H1 (cell line): ENCODE measurements around the gene PTPRT. TPM values are rescaled to one million over a fixed set of nuclear protein-coding genes. Genes with fewer than 3 reads are reported as not detected.

Experiments used
- CTCF ChIA-PET: fragments of 300-600 bp; sonication (Branson Sonifier 250); formaldehyde crosslinking; loops from one replicate; lab custom pipeline; 2021; ENCODE audit not compliant: partially characterized antibody; lab: Charles Lee
- POLR2A ChIA-PET: fragments of 300-600 bp; sonication (Branson Sonifier 250); formaldehyde crosslinking; loops from one replicate; lab custom pipeline; 2021; ENCODE audit warnings: inconsistent platforms; ENCODE audit not compliant: partially characterized antibody; lab: Charles Lee
- DNase-seq, 2 experiments: peaks; one replicate each; pipeline versions ENCODE4 v3.0.0 to v3.0.0-alpha.2; 2010 to 2022; ENCODE audit warnings: low spot score in 2 of 2, low read depth in 1 of 2, mixed read lengths in 1 of 2
- FAIRE-seq: peaks from 2 replicates; lab custom pipeline; 2011; peaks lifted over from hg19 to GRCh38; lab: Jason Lieb, UNC
- H2AFZ ChIP-seq: 2 replicates; pipeline ENCODE4 v1.8.1; 2012; ENCODE audit warnings: low read length, inconsistent platforms
- H2AK5ac ChIP-seq: 2 replicates; pipeline ENCODE4 v1.6.1; 2013; ENCODE audit warnings: low read depth, low read length
- H2BK120ac ChIP-seq: replicated peaks from 2 replicates; pipeline ENCODE3; 2013; ENCODE audit warnings: low read depth, low read length, inconsistent platforms
- H2BK12ac ChIP-seq: 2 replicates; pipeline ENCODE4 v1.6.1; 2013; ENCODE audit warnings: low read depth, low read length
- H2BK15ac ChIP-seq: 2 replicates; pipeline ENCODE4 v1.6.1; 2013; ENCODE audit warnings: low read length
- H2BK20ac ChIP-seq: 2 replicates; pipeline ENCODE4 v1.6.1; 2013; ENCODE audit warnings: low read length
- H2BK5ac ChIP-seq: 2 replicates; pipeline ENCODE4 v1.6.1; 2013; ENCODE audit warnings: low read depth, low read length
- H3K14ac ChIP-seq: 2 replicates; pipeline ENCODE4 v1.6.1; 2013; ENCODE audit warnings: inconsistent platforms; ENCODE audit not compliant: insufficient read length
- H3K18ac ChIP-seq: 2 replicates; pipeline ENCODE4 v1.6.1; 2013; ENCODE audit warnings: low read length; ENCODE audit errors: extremely low read depth
- H3K23ac ChIP-seq: 2 replicates; pipeline ENCODE4 v1.6.1; 2013; ENCODE audit warnings: inconsistent platforms; ENCODE audit not compliant: insufficient read length
- H3K23me2 ChIP-seq: 2 replicates; pipeline ENCODE4 v1.6.1; 2013; ENCODE audit warnings: low read depth, low read length
- H3K27ac ChIP-seq: 2 replicates; pipeline ENCODE4 v1.6.1; 2011; ENCODE audit warnings: low read depth, low read length, inconsistent platforms
- H3K27me3 ChIP-seq, 4 experiments: replicated peaks in 1 of 4; 1 replicate in 1 of 4; 2 replicates in 3 of 4; pipeline versions ENCODE4 v1.6.1 to v1.8.1; 2011 to 2013; ENCODE audit warnings: low read length in 3 of 4, mild to moderate bottlenecking in 3 of 4, inconsistent platforms in 2 of 4, mixed read lengths in 2 of 4, moderate library complexity in 1 of 4; ENCODE audit not compliant: control insufficient read depth in 3 of 4, insufficient read depth in 3 of 4; ENCODE audit errors: extremely low read depth in 1 of 4
- H3K36me3 ChIP-seq, 4 experiments: 2 replicates each; pipeline versions ENCODE4 v1.6.1 to v1.8.1; 2011 to 2013; ENCODE audit warnings: mild to moderate bottlenecking in 4 of 4, low read length in 3 of 4, moderate library complexity in 2 of 4, control low read depth in 1 of 4, inconsistent platforms in 1 of 4; ENCODE audit not compliant: insufficient read depth in 4 of 4, control insufficient read depth in 2 of 4
- H3K4ac ChIP-seq: replicated peaks from 2 replicates; pipeline ENCODE3; 2013; ENCODE audit warnings: low read length, low read depth, mixed read lengths, inconsistent platforms; ENCODE audit not compliant: insufficient read length
- H3K4me1 ChIP-seq, 4 experiments: replicated peaks in 1 of 4; 1 replicate in 1 of 4; 2 replicates in 3 of 4; pipeline versions ENCODE4 v1.6.1 to v1.8.1; 2011 to 2013; ENCODE audit warnings: low read length in 3 of 4, inconsistent platforms in 2 of 4, mixed read lengths in 1 of 4; ENCODE audit not compliant: insufficient read depth in 4 of 4, control insufficient read depth in 3 of 4
- H3K4me2 ChIP-seq, 2 experiments: 2 replicates each; pipeline versions ENCODE4 v1.6.1 to v1.8.1; 2011 to 2013; ENCODE audit warnings: low read depth in 2 of 2, low read length in 2 of 2, control low read depth in 1 of 2, inconsistent platforms in 1 of 2, mild to moderate bottlenecking in 1 of 2; ENCODE audit not compliant: insufficient read depth in 1 of 2
- H3K4me3 ChIP-seq, 4 experiments: fragments of 200-600, 300-600 bp in 1 of 4; sonication (generic), shearing (Covaris generic), sonication (Bioruptor Twin) in 1 of 4; 2 replicates each; pipeline versions ENCODE4 v1.5.1 to v1.8.1; 2011 to 2016; ENCODE audit warnings: low read length in 4 of 4, low read depth in 3 of 4, control low read depth in 2 of 4, inconsistent platforms in 2 of 4, mild to moderate bottlenecking in 2 of 4, mixed read lengths in 1 of 4, moderate library complexity in 1 of 4; ENCODE audit not compliant: insufficient read depth in 2 of 4; ENCODE audit errors: extremely low read depth in 1 of 4
- H3K56ac ChIP-seq: replicated peaks from 2 replicates; pipeline ENCODE3; 2013; ENCODE audit warnings: low read depth, mild to moderate bottlenecking, mixed read lengths, low read length, inconsistent platforms; ENCODE audit not compliant: insufficient read length
- H3K79me1 ChIP-seq: 2 replicates; pipeline ENCODE4 v1.6.1; 2013; ENCODE audit warnings: low read depth, low read length, control low read depth
- H3K79me2 ChIP-seq, 2 experiments: 2 replicates each; pipeline versions ENCODE4 v1.6.1 to v1.8.1; 2012 to 2013; ENCODE audit warnings: low read length in 2 of 2, mild to moderate bottlenecking in 2 of 2, inconsistent platforms in 1 of 2; ENCODE audit not compliant: insufficient read depth in 2 of 2, control insufficient read depth in 1 of 2
- H3K9ac ChIP-seq, 4 experiments: replicated peaks in 1 of 4; 1 replicate in 1 of 4; 2 replicates in 3 of 4; pipeline versions ENCODE4 v1.6.1 to v1.8.1; 2011 to 2013; ENCODE audit warnings: low read depth in 3 of 4, low read length in 3 of 4, control low read depth in 2 of 4, mild to moderate bottlenecking in 2 of 4, moderate library complexity in 2 of 4, inconsistent platforms in 1 of 4; ENCODE audit errors: extremely low read depth in 1 of 4
- H3K9me3 ChIP-seq, 2 experiments: 2 replicates each; pipeline versions ENCODE4 v1.6.1 to v1.8.1; 2012 to 2013; ENCODE audit warnings: mild to moderate bottlenecking in 2 of 2, moderate library complexity in 2 of 2, control low read depth in 1 of 2, inconsistent platforms in 1 of 2, low read depth in 1 of 2, low read length in 1 of 2, mixed read lengths in 1 of 2; ENCODE audit not compliant: insufficient read depth in 2 of 2
- H4K20me1 ChIP-seq, 2 experiments: replicated peaks in 1 of 2; 2 replicates each; pipeline versions ENCODE3 to v1.8.1; 2011 to 2013; ENCODE audit warnings: inconsistent platforms in 2 of 2, low read length in 2 of 2, mild to moderate bottlenecking in 1 of 2; ENCODE audit not compliant: insufficient read depth in 2 of 2, control insufficient read depth in 1 of 2
- H4K5ac ChIP-seq: 2 replicates; pipeline ENCODE4 v1.6.1; 2013; ENCODE audit warnings: low read length, low read depth, mixed read lengths, inconsistent platforms; ENCODE audit not compliant: insufficient read length
- H4K8ac ChIP-seq: 2 replicates; pipeline ENCODE4 v1.8.0; 2013; ENCODE audit warnings: mild to moderate bottlenecking, moderate library complexity, low read length, inconsistent platforms; ENCODE audit not compliant: insufficient read depth; ENCODE audit errors: extremely low read depth
- H4K91ac ChIP-seq: replicated peaks from 2 replicates; pipeline ENCODE3; 2013; ENCODE audit warnings: low read length, mixed read lengths, inconsistent platforms; ENCODE audit not compliant: insufficient read length
- CTCF ChIP-seq, 3 experiments: IDR thresholded peaks; 1 replicate in 2 of 3; 2 replicates in 1 of 3; pipeline versions ENCODE4 v1.5.1 to v1.6.1; 2011; ENCODE audit warnings: low read length in 3 of 3, mild to moderate bottlenecking in 3 of 3, inconsistent platforms in 2 of 3, low read depth in 1 of 3, moderate library complexity in 1 of 3; ENCODE audit not compliant: insufficient read depth in 1 of 3; ENCODE audit errors: control extremely low read depth in 1 of 3
- GABPA ChIP-seq: IDR thresholded peaks from 2 replicates; pipeline ENCODE4 v1.6.1; 2011; ENCODE audit warnings: mild to moderate bottlenecking, low read length, moderate library complexity, borderline replicate concordance; ENCODE audit not compliant: insufficient read depth
- MAFK ChIP-seq: IDR thresholded peaks from 2 replicates; pipeline ENCODE4 v1.6.1; 2012; ENCODE audit warnings: low read depth, mild to moderate bottlenecking, improper control_type of control experiment, low read length
- WGBS, 2 experiments: shearing (Covaris generic) in 1 of 2; methylation state at CpG; one replicate each; pipeline versions ENCODE4 v1.1.6 to v1.1.7; 2013 to 2015; ENCODE audit warnings: low lambda C conversion rate in 2 of 2, mixed read lengths in 2 of 2, inconsistent platforms in 1 of 2, low coverage in 1 of 2, missing lambda C conversion rate in 1 of 2; ENCODE audit not compliant: insufficient replicate concordance in 2 of 2, insufficient coverage in 1 of 2, insufficient read length in 1 of 2; ENCODE audit errors: extremely low coverage in 1 of 2, missing lambda C conversion rate in 1 of 2; 5-methylcytosine and 5-hydroxymethylcytosine counted together
- polyA plus RNA-seq, 7 experiments: library from polyadenylated mRNA; depleted of rRNA in 3 of 7; stranded (reverse) in 5 of 7; unstranded in 2 of 7; fragments of >200 nt in 5 of 7; fragments of 200-250 nt in 2 of 7; gene quantifications; 1 replicate in 5 of 7; 2 replicates in 1 of 7; 4 replicates in 1 of 7; pipeline versions ENCODE4 v1.2.1 to v1.2.3, GENCODE V29; 2011 to 2013; ENCODE audit warnings: missing spikeins in 2 of 7, mixed read lengths in 2 of 7
- total RNA-seq: library from RNA; stranded (reverse); fragmentation: NEBNext Ultra II Directional; extraction: Animal tissue kit (Norgen Biotek cat#: 25700); gene quantifications from 2 replicates; pipeline ENCODE4 v1.2.1, GENCODE V29; 2021

PTPRT gene
- total and polyA plus RNA-seq, 2 of the 8 experiments (the other 6 are each of a cell fraction or from before 2014, with no cell fraction given) = 0.33 to 1.8 TPM

DNA sequence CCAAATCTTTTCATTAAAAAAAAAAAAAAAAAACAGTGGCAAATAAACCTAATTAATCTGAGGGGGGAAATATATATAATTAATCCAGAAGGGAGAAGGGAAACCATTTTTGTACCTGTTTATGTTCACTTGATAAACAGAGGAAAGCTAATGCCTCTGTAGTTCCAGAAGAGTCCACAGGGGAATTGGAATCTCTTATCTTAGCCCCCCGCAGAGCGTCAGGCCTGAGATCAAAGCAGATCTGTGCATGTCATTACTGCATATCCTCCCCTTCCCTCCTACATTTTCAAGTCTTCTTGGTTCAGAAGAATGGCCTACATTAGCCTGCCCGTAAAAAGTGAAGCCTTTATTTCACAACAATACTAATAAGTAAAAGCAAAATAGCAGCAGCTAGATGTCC is 157.2 kb downstream of the PTPRT start:
- Histone ChIP-seq H4K8ac (no peak overlapping the region), H3K4ac (no peak overlapping the region), H3K23ac (no peak overlapping the region), H4K5ac (no peak overlapping the region), H3K79me2 (no peaks in the 10 kb centered on the region), H2BK15ac (no peak overlapping the region), H3K23me2 (no peaks in the 10 kb centered on the region), H3K79me1 (no peaks in the 10 kb centered on the region), H3K27me3 (no peaks in the 10 kb centered on the region; a peak in 1 of 7 replicates), H3K4me1 (peaks cover 0 to 3% (median under 1%) of the 10 kb centered on the region in 4 experiments; a peak in 1 of 7 replicates), H2BK120ac (no peak overlapping the region), H2BK5ac (no peak overlapping the region), H2AFZ (no peak overlapping the region), H3K14ac (no peak overlapping the region), H3K4me2 (no peak overlapping the region), H2AK5ac (no peak overlapping the region), H3K27ac (no peak overlapping the region), H3K18ac (no peak overlapping the region), H4K20me1 (no peaks in the 10 kb centered on the region), H3K9ac (no peak overlapping the region), H3K9me3 (no peaks in the 10 kb centered on the region), H3K4me3 (no peak overlapping the region), H3K36me3 (no peaks in the 10 kb centered on the region), H2BK12ac (no peak overlapping the region), H2BK20ac (no peak overlapping the region), H3K56ac (no peak overlapping the region), H4K91ac (no peak overlapping the region)
- TF ChIP-seq CTCF (IDR thresholded peaks at IDR 0.05; ENCODE audit: control extremely low read depth in 1 of 3, insufficient read depth in 1 of 3, low read depth in 1 of 3, low read length in 3 of 3) (peak in 1 of 3 experiments; percentile 33; a peak in 1 of 4 replicates), GABPA (no peak), MAFK (no peak)
- 93% methylated on average over 3 of the region's 3 CpGs; no CpG with 5 or more reads in 1 of the 2 experiments for WGBS, 2 experiments
- CTCF ChIA-PET = interaction anchor here (0.6 to 1.6 kb wide), 6 partner anchors 8 to 176 kb away, joined by 3 to 5 read pairs (median 4); partner anchors contain the start of gene PTPRT
- POLR2A ChIA-PET = no interaction called here
- no peak for FAIRE-seq
- no peak for DNase-seq
